Fibroblast of peridontal ligament (primary cell): ENCODE data around the gene MAP3K14.
A peak's percentile ranks its signal among the peaks of the same experiment; 100 is the strongest.

Source experiments
- DNase-seq: peaks from one replicate; pipeline ENCODE4 v3.0.0-alpha.2; 2010; ENCODE audit errors: extremely low read depth

MAP3K14 gene

GRCh38 chr17:45235416-45236281, 81.2 kb downstream of the MAP3K14 start:
- peak; percentile 77 for DNase-seq

- DNase-seq, result no peak
Observed at GRCh38 chr17:45234641-45235415, 82.0 kb downstream of the MAP3K14 start.

- no peak for DNase-seq
Observed at GRCh38 chr17:45233423-45233924, 83.3 kb downstream of the MAP3K14 start.

- no peak for DNase-seq
Observed at GRCh38 chr17:45232514-45233422, 84.1 kb downstream of the MAP3K14 start.

- DNase-seq, result no peak
Observed at GRCh38 chr17:45231481-45232116, 85.2 kb downstream of the MAP3K14 start.

- DNase-seq, result peak; percentile 32
Observed at GRCh38 chr17:45230787-45231480, 85.9 kb downstream of the MAP3K14 start.

GRCh38 chr17:45230410-45230786, 86.4 kb downstream of the MAP3K14 start:
- no peak for DNase-seq

- DNase-seq, result no peak
Observed at GRCh38 chr17:45229681-45230409, 87.0 kb downstream of the MAP3K14 start.

GRCh38 chr17:45228763-45229539, 87.9 kb downstream of the MAP3K14 start:
- peak; percentile 76 for DNase-seq

GRCh38 chr17:45227926-45228762, 88.7 kb downstream of the MAP3K14 start:
- no peak for DNase-seq

- DNase-seq, result no peak
Observed at GRCh38 chr17:45227101-45227925, 89.5 kb downstream of the MAP3K14 start.

- DNase-seq, result no peak
Observed at GRCh38 chr17:45226576-45226975, 90.2 kb downstream of the MAP3K14 start.

GRCh38 chr17:45225964-45226530, 90.8 kb downstream of the MAP3K14 start:
- no peak for DNase-seq

GRCh38 chr17:45225051-45225700, 91.6 kb downstream of the MAP3K14 start:
- DNase-seq, result no peak

- no peak for DNase-seq
Observed at GRCh38 chr17:45224671-45225050, 92.2 kb downstream of the MAP3K14 start.
